NCI-H526 (cell line): ENCODE measurements around the gene HOXD10.

Source experiments
- DNase-seq, 2 experiments: peaks; one replicate each; lab custom pipeline; 2025; lab: John Stamatoyannopoulos, UW

The HOXD10 gene

DNA sequence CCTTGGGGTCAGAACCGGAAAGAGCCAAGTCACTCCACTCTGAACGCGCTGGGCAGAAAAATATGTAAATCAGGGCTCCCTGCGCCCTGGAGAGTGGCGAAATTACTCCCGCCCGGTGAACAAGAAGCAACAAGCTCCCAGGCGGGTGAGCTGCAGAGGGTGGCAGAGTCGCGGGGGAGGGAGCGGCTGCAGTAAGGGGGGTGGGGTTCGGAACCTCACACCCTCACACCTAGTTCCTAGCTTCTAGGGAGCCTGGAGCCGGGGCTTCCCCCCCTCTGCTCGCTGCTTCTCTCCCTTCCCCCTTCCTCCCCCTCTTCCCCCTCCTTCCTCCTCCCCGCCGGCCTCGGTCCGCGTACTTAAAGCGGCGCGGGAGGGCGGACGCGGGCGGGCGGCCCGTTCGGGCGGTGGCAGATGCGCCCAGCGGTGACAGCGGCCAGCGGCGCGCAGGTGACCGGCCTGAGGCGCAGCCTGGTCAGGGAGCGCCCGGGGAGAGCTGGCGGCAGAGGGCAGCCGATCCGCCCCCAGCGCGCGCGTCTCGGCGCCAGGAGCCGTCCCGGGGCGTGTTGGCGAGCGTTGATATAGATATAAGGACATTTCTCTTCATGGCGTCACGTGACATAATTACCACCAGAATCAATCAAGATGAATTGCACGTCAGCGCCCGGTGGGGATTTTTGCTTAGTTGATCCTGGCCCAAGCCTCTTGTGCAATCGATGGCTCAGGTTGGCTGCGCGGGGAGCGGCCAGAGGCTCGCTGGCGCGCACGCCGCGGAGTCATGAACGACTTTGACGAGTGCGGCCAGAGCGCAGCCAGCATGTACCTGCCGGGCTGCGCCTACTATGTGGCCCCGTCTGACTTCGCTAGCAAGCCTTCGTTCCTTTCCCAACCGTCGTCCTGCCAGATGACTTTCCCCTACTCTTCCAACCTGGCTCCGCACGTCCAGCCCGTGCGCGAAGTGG lies 9.7 kb upstream of the HOXD10 start, which contains the start of gene HOXD11:
HOXD11 (plus strand) TSS at position 700 of the 959 bp plus-strand sequence; CDS start at position 776, 76 bp downstream.
- DNase-seq: peak; percentile 80 to 86

DNA sequence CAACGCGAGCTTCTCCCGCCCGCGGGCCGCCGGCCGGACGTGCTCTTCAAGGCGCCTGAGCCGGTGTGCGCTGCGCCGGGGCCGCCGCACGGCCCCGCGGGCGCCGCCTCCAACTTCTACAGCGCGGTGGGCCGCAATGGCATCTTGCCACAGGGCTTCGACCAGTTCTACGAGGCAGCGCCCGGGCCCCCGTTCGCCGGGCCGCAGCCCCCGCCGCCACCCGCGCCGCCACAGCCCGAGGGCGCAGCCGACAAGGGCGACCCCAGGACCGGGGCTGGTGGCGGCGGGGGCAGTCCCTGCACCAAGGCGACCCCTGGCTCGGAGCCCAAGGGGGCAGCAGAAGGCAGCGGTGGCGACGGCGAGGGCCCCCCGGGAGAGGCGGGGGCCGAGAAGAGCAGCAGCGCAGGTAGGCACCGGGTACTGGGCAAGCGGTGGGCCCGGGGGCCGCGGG lies 8.8 kb upstream of the HOXD10 start:
- DNase-seq: peak in 1 of 2 experiments; percentile 53

DNA sequence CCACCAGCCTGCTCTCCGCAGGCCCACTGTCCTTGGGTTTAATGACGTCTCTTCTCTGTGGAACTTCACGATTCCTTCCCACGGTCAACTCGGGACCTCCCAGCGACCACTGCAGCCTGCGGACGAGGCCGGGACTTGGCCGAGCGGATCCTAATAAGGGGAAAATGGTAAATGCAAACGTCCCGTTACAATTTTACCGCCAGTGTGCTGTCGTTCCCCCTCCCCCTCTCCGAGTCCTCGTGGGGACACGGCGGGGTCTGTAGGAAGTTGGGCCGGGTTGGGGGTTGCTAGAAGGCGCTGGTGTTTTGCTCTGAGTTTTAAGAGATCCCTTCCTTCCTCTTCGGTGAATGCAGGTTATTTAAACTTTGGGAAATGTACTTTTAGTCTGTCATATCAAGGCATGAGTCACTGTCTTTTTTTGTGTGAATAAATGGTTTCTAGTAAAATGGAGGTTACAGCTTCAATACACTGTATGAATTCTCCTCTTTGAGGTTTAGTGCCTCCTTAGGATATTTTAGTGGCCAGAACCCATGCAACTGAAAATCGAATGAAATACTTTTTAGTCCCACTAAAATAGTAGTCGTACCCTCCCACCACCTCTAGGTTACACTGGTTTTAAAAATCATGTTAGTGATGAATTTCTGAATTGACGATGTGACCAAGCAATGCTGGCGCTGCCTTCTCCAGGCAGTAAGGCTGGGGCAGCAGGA lies 7.2 kb upstream of the HOXD10 start:
- DNase-seq: peak; percentile 20 to 62

DNA sequence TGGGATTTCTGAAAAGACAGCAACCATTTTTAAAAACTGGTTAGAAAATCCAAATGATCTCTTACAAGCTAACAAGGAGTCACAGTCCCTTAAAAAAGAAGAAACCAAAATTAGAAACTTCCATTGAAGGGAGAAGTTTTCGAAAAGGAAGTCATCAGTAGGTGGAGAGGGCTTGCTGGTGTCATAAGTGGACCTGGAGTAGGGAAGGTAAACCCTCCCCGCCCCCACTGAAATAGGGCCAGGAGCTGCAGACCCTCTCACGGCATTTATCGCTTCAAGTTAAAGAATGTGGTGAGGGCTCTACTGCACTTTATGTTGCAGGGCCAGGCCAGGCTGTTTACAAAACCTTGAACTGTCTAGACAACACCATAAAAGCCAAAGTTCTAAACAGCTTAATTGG lies 6.6 kb upstream of the HOXD10 start:
- peak in 1 of 2 experiments; percentile 54 for DNase-seq

DNA sequence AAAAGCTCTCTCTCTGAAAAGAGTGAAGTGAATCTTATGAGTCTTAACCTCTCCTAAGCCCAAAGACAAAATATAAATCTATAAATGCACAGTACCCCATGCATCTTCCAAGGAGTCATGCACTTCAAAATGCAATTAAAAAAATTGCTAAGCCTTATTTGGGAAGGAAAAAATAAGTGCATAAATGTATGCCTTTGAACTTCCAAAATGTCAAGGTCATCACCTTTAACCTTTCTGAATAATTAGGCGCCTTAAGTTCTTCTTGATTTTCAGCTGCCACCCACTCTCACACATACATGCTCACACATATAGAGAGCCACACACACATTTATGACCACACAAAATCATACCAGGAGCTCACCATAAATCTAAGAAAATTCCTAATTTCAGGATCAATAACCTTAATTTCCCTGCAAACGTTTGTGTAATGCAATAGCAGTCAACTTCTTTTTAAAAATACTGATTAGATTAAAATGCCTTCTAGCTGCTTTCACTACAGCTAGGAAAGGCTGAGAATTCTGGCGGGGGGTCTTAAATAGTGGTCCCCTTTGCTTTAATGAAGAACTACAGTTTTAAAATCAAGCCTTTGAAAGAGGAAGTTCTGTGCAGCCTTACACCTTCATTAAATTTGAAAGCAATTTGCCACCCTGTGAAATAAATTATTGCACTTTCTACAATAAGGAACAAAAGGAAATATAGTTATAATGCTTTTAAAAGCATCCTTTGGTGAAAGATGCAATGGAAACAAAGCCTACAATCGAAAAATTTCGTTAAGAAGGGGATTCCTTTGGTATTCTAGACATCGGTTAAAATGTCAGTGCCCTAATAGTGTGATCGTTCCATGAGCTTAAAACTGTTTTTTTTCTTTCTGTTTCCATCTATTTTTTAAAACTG lies 5.9 kb upstream of the HOXD10 start:
- DNase-seq: no peak

DNA sequence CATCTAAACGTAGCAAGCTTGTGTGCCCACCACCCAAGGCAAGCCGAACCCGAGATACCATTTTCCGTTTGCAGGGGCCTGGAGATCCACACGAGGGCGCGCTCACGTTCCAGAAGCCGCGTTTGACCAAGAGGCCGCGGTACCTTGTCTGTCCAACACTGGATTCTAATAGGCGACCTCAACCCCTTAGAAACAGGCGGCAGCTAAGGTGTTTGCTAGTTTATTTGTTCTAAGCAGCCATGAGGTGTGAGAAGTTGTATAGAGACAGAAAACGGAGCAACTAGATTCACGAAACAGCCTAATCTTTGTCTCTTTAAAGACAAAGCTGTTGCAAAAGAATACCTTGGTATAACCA lies 5.3 kb upstream of the HOXD10 start:
- peak; percentile 90 to 96 for DNase-seq

DNA sequence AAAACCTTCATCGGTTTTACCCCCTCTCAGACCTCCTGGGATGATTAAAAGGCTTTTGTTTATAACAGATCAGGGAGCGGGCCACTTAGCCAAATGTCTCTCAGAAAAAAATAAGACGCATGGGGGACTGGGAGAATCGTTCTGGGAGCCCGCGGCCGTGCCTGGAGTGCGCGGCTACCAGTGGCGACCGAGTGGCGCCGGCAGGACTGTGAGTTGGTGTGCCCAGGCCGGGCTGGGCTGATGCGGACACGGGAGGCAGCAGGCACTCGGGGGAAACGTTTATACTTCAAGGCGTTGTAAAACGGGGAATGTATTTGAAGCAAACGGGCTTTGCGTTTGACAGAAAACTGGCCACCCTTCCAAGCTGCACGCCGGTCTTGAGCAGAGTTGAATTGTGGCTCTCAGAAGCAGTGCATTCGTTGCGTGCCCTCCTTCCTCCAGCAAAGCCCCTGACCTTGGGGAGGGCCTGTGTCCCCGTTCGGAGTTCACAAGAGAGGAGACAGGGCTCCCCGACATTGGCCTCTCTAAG lies 4.7 kb upstream of the HOXD10 start:
- DNase-seq: peak; percentile 22 to 71

DNA sequence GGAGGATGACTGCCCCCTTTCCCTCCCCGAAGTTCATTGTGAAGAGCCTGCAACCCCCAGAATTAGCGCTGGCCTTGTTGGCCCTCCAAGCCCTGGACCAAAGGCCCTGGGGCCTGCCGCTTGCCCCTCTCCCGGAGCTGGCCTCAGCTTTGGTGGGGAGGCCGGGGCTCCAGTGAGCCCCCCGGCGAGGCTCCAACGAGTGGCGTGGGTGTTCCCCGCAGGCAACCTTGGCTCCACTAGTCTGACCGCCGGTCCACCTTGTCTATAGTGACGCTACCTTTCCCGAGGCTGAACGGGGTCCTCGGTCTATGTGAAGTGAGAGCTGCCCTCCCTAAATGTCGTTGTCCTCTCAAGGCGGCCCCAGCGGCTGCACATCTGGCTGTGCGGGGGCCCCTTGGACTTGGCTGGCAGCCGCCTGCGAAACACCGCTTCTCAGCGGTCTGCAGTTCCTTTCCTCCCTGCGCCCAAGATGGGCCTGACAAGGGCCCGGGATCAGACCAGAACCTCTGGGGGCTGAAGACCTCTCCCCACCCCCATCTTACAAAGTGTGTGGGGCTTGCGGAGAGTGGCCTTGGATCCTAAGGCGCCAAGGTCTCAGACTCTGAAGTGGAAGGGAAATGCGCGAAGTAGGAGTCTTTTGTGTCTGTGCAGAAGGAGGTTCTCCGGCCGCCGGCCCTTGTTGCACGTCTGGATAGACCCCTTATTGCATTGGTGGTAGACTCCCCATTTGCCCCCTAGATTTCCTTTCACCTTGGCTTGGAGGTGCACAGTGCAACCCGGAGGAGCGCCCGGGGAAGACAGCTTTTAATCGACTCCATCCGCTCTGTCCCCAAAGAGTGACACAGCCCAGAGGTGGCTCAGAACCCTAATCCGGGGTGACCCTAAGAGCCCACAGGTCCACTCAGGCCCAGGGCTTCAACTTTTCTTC lies 3.9 kb upstream of the HOXD10 start:
- no peak for DNase-seq

DNA sequence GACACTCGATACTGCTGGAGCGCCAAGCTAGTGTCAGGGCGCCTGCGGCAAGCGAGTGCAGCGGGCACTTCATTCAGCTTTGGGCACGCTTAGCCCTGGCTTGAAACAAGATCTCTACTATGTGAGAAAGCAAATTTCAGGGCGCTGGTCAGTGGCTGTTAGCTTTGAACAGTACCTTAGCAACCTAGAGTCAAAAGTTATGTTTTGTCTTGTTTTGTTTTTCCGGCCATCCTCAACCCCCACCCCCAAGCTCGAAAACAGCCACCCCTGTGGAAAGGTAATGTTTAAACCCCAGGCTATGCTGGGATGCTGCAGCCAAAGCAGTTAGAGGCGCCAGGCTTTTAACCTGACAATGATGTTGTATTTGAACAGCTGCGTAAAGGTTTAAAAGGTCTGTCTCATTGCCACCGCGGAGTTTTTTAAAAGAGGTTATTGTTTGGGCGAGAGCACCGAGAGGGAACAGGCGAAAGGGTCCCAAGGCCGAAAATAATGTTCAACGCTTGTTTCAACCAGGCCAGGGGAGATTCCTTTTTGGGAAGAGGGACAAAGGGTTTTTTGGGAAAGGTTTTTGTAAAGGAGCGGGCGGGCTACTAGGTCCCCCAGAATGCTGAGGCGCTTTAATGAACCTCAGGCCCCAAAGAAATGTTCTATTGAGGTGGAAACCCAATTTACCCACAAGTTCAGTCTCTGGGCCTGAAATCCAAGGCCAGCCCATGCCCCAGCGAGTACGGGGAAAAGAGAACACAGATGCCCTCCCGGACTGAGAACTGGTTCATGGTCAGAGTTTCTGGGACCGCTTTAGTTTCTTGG lies 2.3 kb upstream of the HOXD10 start:
- peak; percentile 90 to 97 for DNase-seq

DNA sequence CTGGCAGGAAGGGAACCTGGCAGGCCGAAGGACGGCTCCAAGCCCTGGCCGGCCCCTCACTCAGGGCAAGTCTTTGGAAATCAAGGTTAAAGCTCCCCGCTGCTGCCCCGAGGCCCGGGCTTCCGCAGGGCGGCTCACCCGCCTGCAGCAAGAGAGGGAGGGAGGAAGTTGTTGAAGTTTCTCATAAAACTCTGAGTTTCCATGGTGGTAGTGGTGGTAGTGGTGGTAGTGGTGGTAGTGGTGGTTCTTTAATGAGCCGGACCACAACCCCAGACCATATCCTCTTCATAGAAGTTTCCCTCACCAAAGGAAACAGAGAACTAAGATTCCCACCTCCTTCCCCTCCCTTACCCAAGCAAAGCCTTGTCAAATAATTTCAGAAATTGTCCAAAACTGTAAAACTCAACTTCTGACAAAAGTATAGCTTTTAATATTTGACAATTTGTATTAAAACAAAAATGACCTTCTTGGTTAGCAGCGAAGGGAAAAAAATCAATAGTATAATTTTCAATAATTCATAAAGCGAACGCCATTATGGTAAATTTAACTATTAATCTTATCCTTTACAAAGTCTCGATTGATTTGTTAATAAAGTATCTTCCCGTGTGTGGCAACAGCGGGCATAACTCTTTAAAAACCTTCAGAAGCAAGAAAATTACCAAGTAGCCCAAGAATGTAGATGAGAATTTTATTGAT lies 1.5 kb upstream of the HOXD10 start:
- DNase-seq: no peak

DNA sequence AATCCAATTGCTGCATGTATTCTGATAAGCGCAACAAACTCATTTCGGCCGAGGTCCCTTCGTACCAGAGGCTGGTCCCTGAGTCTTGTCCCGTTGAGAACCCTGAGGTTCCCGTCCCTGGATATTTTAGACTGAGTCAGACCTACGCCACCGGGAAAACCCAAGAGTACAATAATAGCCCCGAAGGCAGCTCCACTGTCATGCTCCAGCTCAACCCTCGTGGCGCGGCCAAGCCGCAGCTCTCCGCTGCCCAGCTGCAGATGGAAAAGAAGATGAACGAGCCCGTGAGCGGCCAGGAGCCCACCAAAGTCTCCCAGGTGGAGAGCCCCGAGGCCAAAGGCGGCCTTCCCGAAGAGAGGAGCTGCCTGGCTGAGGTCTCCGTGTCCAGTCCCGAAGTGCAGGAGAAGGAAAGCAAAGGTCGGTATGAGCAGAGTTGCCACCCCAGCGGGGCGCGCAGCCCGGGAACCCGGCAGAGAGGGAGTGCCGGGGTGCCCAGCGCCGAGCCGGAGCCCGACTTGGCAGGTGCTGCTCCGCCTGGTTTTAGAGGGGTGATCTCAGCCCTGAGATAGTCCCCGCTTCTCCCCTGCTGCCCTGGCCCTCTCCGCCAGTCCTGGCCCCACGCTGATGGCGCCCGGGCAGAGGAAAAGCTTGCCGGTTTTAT lies 714 bp downstream of the HOXD10 start:
- no peak for DNase-seq

DNA sequence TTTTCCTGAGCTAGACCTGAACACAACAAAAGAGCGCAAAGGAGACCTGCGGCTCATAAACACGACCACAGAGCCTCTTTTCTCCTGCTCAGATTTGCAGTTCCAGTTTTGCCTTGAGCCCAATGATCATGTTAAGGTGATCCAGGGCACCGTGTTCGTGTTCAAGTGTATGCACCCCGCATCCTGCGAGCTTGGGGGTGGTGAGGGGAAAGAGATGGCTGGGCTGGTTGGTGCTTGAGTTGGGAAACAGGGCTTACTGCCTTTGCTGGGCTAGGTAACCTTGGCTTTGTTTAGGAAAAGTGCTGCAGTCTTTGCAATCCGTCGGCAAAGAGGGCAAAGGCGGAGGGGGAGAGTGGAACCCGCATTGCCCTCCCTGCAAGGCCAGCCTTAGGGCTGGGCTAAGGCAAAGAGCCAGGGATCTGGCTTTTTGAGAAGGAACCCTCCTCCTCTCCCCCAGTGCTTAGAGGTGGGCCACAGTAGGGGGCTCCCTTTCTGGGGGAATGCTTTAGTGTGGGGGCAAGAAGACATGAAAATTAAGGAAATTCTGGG lies 1.3 kb downstream of the HOXD10 start:
- DNase-seq: no peak

DNA sequence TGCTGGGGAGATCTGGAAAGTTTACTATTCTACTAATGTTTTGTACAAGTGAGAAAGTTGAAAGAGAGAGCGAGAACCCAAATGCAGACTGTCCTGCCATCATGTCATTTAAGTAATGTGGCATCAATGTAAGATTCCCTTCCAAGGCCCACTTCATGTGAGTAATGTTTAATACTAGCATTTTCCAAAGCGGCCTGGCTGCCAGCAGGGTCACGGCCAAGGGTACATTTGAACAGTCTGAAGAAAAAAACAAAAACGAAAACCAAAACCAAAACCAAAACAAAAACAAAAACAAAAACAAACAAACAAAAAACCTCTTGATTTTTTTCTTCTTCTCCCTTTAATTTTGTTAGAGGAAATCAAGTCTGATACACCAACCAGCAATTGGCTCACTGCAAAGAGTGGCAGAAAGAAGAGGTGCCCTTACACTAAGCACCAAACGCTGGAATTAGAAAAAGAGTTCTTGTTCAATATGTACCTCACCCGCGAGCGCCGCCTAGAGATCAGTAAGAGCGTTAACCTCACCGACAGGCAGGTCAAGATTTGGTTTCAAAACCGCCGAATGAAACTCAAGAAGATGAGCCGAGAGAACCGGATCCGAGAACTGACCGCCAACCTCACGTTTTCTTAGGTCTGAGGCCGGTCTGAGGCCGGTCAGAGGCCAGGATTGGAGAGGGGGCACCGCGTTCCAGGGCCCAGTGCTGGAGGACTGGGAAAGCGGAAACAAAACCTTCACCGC lies 2.2 kb downstream of the HOXD10 start:
- DNase-seq: no peak

DNA sequence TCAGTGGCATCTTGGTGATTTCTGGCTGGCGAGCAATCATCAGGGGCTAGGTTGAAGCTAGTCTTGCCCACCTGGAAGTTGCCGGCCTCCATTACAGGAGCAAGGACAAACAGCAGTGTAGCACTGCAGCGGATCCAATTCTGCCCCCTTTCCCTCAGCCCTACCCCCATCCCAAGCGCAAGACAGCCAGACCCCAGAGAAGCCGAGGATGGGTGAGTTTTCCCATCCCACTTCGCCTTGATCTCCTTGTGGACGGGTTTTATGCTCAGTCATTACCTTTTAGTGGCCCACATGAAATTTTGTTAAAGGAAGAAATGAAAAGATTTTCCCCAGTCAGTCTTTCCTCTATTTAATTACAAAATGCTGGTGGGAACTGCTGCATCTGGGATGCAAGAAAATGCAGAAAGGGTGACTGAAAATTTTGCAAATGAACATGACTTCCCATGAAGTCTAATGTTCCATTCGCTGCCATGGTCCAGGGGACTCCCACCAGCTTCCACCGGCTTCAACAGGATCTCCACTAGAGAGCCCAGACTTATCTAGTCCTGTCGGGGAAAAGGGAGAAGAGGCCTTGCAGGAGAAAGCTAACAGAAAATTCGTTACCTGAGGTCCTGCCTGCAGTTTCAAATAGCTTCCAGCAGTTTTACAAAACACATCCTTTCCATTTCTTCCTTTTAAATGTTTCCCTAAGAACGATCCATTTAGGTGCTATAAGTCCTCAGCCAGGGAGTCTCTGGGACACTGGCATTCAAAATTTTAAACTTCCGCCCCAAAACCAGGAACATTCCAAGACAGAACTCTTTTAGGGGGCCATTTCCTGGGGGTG lies 4.0 kb downstream of the HOXD10 start:
- DNase-seq: no peak

DNA sequence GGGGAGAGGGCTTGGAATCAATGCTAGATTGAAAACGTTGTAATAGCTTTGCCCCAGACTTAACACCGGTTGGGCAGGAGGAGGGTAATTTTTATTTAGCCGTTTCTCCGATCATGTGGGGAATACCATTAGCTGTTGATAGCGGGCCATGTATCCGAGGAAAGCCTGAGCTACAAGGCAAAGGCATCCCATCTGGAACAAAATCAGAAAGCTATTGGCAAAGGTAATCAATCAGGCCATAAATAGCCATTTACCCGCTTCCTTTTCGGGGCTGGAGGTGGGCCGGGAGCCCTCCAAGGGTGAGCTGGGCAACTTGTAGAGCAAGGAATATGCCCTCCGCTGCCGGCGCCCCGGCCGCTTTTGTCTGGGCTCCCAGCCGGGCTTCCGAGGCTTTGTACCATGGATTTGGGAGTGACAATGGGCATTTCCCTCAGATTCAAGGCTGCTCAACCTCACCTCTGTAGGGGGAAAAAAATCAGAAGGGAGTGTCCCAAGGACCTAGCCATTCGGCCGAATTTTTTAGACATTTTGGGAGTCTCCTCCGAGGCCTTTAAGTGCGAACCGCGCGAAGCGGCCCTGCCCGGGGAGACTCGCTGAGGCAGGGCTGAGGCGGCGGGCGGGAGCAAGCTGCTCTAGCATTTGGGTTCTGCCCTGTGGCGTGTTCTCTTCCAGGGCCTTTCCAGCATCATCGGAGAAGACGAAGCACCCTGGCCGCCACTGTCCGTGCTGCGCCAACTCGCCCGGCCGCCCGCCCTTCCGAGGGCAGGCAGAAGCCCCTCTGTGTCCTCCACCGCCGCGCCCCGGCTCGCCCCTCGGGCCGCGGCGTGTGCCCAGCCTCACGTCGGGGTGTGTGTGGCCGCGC lies 4.8 kb downstream of the HOXD10 start:
- no peak for DNase-seq
